Stimulated activated CD8-positive, alpha-beta memory T cell treated with anti-CD3 and anti-CD28 coated beads, Interleukin-15, amount 100 ng/mL, for 48 hours (primary cell): ENCODE results near the gene PSMA6.

Source experiments
- DNase-seq, 2 donors: peaks; one replicate each; pipeline ENCODE4 v3.0.0-alpha.2; 2020; ENCODE audit warnings: low read depth in 2 of 2

Gene PSMA6

GRCh38 chr14:35367056-35367372, 74.8 kb downstream of the PSMA6 start:
- no peak for DNase-seq
